Fibroblast of skin of right biceps (primary cell): ENCODE results near the gene ABCA8.
A peak's percentile ranks its signal among the peaks of the same experiment; 100 is the strongest.

ENCODE experiments used
- DNase-seq: peaks from one replicate; pipeline ENCODE4 v3.0.0-alpha.2; 2013

ABCA8 gene

GRCh38 chr17:68821860-68822696 lies 133.1 kb downstream of the ABCA8 start:
- DNase-seq: peak; percentile 87

- DNase-seq: no peak
Observed at GRCh38 chr17:68820825-68821481, 134.2 kb downstream of the ABCA8 start.

DNA sequence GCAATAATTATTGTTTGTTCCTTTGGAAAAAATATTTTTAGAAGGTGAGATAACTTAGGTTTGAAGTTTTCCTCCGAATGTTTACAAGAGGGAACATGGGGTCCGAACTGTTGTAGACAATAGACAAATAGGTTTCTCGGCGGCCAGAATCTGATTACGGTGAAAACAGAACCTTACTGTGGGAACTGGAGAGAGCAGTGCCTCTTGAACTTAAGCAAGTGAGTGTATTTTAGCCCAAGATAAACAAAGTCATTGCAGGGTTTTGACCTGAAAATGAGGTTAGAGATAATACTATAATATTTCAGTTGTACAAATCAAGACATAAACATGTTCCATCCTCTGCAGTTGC lies 134.7 kb downstream of the ABCA8 start:
- DNase-seq: no peak

GRCh38 chr17:68819465-68819864 lies 135.7 kb downstream of the ABCA8 start:
- DNase-seq: no peak
